Activated naive CD4-positive, alpha-beta T cell treated with anti-CD3 and anti-CD28 coated beads, Interleukin-2, amount 50 U/mL, for 24 hours (primary cell): ENCODE results near the gene ROMO1.
A peak's percentile ranks its signal among the peaks of the same experiment; 100 is the strongest.

Experiments used
- H3K27ac Mint-ChIP-seq: one replicate; pipeline ENCODE4 v1.8.0; 2021; ENCODE audit warnings: mild to moderate bottlenecking, mixed read lengths
- H3K27me3 Mint-ChIP-seq: one replicate; pipeline ENCODE4 v1.8.0; 2021; ENCODE audit warnings: mixed read lengths
- H3K36me3 Mint-ChIP-seq: one replicate; pipeline ENCODE4 v1.8.0; 2021; ENCODE audit warnings: mixed read lengths
- H3K4me1 Mint-ChIP-seq: one replicate; pipeline ENCODE4 v1.8.0; 2021; ENCODE audit warnings: mixed read lengths
- H3K4me3 Mint-ChIP-seq: one replicate; pipeline ENCODE4 v1.8.0; 2021; ENCODE audit warnings: mild to moderate bottlenecking, mixed read lengths
- H3K9me3 Mint-ChIP-seq: one replicate; pipeline ENCODE4 v1.8.0; 2021; ENCODE audit warnings: mixed read lengths

ROMO1 gene

DNA sequence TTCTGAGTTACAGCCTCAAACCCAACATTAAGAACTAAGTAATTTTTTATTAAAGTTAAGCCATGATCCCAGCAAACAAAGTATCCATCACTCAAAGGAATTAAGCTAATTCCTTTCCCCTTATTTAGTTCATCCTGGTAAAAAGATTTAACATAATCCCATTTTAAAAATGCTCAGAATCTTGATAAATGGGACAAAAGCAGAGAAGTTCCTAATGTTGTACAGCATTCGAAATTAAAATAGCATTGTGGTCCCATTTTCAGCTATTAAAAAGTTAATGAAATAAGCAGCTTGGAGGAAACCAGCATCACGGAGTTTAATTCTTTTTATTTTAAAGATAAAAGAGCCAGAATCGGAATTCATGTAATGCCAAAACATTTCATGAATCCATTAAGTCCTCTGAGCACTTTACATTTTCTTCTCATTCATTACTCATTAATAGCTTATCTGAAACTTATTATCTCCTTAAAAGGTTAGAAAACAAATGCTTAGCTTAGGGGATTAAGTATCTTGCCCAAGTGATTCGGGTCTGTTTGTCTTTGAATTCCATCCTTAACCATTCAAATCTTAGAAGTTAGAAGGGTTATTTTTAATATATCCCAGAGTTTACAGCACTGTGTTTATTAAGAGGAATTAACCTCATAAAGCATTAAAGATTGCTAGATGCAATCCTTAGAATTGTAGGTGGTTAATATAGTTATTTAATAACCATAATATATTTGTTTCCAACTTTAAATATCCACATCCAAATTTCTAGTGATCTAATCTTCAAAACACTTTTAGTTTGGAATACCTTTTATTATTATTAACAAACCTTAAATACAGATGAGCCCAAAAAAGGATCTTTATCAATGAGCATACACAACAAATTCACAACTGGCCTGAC lies 31.6 kb downstream of the ROMO1 start:
- H3K4me3 Mint-ChIP-seq, result peak overlapping the region; percentile 58
- H3K9me3 Mint-ChIP-seq, result no peaks in the 10 kb centered on the region
- H3K36me3 Mint-ChIP-seq, result peaks cover 17% of the 10 kb centered on the region
- no peaks in the 10 kb centered on the region for H3K27me3 Mint-ChIP-seq
- peaks cover 59% of the 10 kb centered on the region for H3K4me1 Mint-ChIP-seq
- H3K27ac Mint-ChIP-seq, result no peak overlapping the region

DNA sequence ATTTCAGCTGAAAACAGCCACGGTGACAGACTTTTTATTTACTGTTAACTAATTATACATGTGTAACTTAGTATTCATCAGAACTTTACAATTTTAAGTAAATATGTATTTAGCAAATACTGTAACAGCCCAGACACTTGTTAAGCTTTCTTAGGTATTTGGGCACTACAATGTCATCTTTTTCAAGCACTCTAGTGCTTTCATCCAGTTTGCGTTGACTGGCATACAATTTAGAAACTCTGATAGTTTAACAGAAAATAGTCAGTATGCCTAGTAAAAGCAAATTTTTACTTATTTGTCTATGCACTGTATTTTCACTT lies 32.2 kb downstream of the ROMO1 start:
- no peaks in the 10 kb centered on the region for H3K27me3 Mint-ChIP-seq
- H3K27ac Mint-ChIP-seq, result no peak overlapping the region
- H3K4me1 Mint-ChIP-seq, result peaks cover 65% of the 10 kb centered on the region
- H3K36me3 Mint-ChIP-seq, result peaks cover 20% of the 10 kb centered on the region
- no peaks in the 10 kb centered on the region for H3K9me3 Mint-ChIP-seq
- peak overlapping the region; percentile 58 for H3K4me3 Mint-ChIP-seq

DNA sequence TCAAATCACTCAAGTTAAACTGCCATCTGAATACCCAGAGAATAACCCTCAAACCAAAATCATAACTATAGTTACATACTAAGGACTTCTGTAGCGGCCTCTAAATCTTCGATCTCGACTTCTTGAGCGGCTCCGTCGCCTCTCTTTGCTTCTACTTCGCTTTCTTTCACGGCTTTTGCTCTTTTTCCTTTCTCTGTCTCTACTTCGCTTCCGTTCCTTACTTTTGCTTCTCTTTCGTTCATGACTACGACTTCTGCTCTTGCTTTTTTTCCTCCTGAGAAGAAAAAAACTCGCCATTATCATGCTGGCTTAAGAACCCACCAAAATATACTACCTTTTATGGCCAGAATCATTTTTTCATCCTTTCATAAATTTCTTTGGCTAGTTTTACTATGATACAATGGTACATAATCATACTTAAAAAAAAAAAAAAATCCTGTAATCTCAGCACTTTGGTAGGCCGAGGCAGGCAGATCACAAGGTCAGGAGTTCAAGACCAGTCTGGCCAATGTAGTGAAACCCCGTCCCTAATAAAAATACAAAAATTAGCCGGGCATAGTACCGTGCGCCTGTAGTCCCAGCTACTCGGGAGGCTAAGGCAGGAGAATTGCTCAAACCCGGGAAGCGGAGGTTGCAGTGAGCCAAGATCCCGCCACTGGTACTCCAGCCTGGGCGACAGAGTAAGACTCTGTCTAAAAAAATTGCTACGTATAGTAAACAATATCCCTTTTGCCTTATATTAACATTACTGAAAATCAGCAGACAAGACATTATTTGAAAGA lies 32.8 kb downstream of the ROMO1 start:
- no peak overlapping the region for H3K27ac Mint-ChIP-seq
- H3K4me3 Mint-ChIP-seq, result peak overlapping the region; percentile 58
- no peaks in the 10 kb centered on the region for H3K27me3 Mint-ChIP-seq
- peaks cover 18% of the 10 kb centered on the region for H3K36me3 Mint-ChIP-seq
- H3K4me1 Mint-ChIP-seq, result peaks cover 66% of the 10 kb centered on the region
- no peaks in the 10 kb centered on the region for H3K9me3 Mint-ChIP-seq

DNA sequence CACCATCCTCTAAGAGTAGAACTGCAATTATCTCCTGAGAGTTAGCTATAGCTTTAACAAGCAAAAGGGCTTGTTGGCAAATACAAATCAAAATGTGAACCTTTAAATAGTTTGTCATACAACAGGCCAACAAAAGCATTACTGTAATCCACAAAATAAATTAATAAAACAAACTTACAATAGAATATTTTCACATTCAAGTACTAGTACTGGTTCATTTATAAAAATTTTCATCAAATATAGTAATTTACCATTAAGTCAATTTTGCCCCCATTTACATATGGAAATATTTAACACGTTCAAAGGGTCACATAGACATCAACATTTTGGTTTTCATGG lies 33.4 kb downstream of the ROMO1 start:
- no peaks in the 10 kb centered on the region for H3K27me3 Mint-ChIP-seq
- peak overlapping the region; percentile 12 for H3K27ac Mint-ChIP-seq
- H3K4me1 Mint-ChIP-seq, result peaks cover 66% of the 10 kb centered on the region
- no peaks in the 10 kb centered on the region for H3K9me3 Mint-ChIP-seq
- peaks cover 18% of the 10 kb centered on the region for H3K36me3 Mint-ChIP-seq
- peak overlapping the region; percentile 75 for H3K4me3 Mint-ChIP-seq

DNA sequence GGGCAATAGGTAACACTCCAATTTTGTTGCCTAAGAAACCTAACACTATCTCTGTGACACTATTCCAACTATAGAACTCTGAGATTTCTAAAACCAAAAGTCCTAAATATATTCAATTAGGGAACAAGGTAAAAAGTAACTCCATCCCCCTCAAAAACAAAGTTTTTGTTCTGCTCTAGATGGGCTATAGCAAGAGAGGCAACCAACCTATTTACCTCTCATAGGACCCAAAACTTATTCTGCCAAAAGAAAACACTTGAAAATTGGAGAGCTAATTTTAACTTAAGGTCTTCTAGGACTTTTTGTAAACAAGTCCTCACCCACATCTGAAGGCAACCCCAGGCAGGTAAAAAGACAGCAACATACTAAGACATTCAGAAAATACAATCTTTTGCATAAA lies 35.2 kb downstream of the ROMO1 start:
- Mint-ChIP-seq H3K27me3 (no peaks in the 10 kb centered on the region), H3K4me1 (peaks cover 74% of the 10 kb centered on the region)

DNA sequence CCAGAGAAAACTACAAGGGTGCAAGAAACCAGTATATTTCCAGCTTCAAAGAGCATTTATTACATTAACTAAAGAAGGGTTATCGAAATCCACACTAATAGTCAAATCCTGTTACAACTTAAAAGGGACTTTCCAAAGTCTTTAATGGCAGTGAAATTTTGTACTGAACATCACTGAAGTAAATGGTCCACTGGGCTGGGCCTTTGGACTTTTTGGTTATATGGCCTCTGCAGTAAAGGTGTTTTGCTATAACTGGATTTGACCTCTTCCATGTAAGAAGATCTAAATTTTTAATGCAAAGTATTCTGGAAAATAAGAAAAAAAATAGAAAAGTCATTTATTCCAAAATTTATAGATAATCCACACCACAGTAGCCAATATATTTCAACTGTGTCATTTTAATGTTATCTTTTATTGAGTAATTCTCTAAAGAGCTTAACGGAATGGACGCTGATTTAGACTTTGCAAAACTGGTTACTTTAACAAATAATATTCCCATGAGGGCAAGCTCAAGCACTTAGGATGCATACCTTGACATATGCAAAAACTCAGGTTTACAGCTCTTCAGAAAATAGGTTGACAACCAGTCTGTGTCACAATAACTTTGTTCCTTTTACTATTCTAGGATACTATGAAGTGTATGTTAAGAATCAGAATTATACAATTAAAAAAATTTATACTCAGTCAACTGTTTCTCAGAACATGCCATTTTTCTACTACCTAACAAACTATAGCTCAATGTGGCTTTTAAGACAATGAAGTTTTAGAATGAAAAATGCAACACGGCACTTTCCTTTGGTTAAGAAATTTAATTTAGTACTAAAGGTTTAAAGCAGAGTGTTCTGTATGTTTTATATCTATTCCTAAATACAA lies 35.8 kb downstream of the ROMO1 start:
- Mint-ChIP-seq H3K27me3 (no peaks in the 10 kb centered on the region), H3K27ac (peak overlapping the region; percentile 74), H3K4me1 (peaks cover 73% of the 10 kb centered on the region), H3K9me3 (no peaks in the 10 kb centered on the region), H3K4me3 (peak overlapping the region; percentile 79), H3K36me3 (peaks cover 33% of the 10 kb centered on the region)

More for the DNA sequence above, 35.2 kb downstream of the ROMO1 start:
- H3K36me3 Mint-ChIP-seq, result peaks cover 27% of the 10 kb centered on the region
- no peaks in the 10 kb centered on the region for H3K9me3 Mint-ChIP-seq
- peak overlapping the region; percentile 74 for H3K27ac Mint-ChIP-seq
- peak overlapping the region; percentile 75 for H3K4me3 Mint-ChIP-seq

DNA sequence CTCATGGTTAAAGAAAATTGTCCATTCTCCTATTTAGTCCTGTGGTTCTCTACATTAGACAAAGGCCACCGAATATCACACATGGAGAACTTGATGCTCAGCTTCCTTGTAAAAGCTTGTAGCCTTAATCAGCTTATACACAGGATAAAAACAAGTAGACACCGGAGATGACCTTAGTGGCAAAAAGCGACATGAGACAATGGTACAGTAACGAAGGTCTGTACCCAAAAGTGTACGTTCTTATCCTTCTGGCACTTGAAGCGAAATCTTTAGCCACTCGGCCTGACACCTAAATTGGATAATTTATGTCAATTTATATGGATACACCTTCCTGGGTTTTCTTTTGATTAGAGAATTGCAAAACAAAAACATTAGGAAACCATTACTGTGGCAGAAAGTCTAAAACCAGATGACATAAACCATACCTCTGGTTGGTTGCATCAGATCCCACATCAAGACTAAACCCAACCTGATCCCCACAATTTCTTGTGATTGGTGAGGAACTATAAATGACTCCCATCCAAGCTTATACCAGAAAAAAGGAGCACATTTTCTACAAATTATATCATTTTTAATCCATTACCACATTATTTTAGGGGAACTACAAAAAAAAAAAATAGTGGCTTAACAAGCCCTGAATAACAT lies 36.7 kb downstream of the ROMO1 start:
- Mint-ChIP-seq H3K4me3 (peak overlapping the region; percentile 79), H3K36me3 (peaks cover 41% of the 10 kb centered on the region), H3K27me3 (no peaks in the 10 kb centered on the region), H3K27ac (peak overlapping the region; percentile 87), H3K9me3 (no peaks in the 10 kb centered on the region), H3K4me1 (peaks cover 70% of the 10 kb centered on the region)

DNA sequence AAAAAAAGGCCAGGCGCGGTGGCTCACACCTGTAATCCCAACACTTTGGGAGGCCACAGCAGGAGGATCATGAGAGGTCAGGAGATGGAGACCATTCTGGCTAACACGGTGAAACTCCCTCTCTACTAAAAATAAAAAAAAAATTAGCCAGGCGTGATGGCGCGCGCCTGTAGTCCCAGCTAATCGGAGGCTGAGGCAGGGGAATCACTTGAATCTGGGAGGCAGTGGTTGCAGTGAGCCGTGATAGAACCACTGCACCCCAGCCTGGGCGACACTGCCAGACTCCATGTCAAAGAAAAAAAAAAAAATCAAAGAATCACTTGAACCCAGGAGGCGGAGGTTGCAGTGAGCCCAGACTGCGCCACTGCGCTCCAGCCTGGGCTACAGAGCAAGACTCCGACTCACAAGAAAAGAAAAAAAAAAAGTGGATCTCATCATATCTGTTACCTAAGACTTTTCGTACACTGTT lies 38.7 kb downstream of the ROMO1 start:
- Mint-ChIP-seq H3K4me1 (peaks cover 56% of the 10 kb centered on the region), H3K36me3 (peaks cover 40% of the 10 kb centered on the region), H3K4me3 (peak overlapping the region; percentile 91)

DNA sequence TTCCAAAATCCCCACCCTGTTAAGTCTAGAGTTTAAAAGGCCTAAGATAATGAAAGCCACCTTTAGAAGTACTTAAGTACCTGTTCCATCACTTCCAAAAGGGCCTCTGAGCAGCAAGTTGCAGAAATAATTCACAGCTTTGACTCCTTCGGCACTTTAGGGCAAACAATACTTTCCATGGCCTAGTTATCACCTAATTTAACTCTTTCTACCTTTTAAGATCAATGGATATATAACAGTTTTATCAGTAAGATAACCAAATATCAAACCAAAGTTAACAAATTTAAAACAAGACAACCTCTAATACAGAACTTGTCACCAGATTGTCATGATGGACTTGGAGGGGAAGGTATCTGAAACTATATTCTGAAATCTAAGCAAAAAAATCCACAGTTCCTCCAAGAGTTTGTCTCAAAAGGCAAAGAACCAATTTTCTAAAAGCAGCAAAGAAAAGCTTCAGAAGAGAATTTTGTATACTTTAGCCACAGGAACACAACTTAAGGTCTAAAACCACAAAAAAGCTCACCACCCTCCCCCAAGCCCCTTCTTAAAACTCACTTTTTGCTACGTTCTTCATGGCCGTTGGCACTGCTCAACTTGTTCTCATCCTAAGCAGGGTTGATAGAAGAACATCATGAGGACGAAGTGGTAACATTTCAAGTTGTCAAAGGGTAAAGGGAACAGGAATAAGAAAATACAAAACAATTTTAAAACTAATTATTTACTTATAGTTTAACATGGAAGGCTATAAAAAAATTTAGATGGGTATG lies 39.4 kb downstream of the ROMO1 start:
- H3K27me3 Mint-ChIP-seq, result no peaks in the 10 kb centered on the region
- H3K4me3 Mint-ChIP-seq, result peak overlapping the region; percentile 91
- peak overlapping the region; percentile 94 for H3K27ac Mint-ChIP-seq
- H3K36me3 Mint-ChIP-seq, result peaks cover 39% of the 10 kb centered on the region
- H3K9me3 Mint-ChIP-seq, result no peaks in the 10 kb centered on the region
- H3K4me1 Mint-ChIP-seq, result peaks cover 56% of the 10 kb centered on the region

More for the DNA sequence above, 38.7 kb downstream of the ROMO1 start:
- no peaks in the 10 kb centered on the region for H3K9me3 Mint-ChIP-seq
- H3K27ac Mint-ChIP-seq, result peak overlapping the region; percentile 94
- H3K27me3 Mint-ChIP-seq, result no peaks in the 10 kb centered on the region

DNA sequence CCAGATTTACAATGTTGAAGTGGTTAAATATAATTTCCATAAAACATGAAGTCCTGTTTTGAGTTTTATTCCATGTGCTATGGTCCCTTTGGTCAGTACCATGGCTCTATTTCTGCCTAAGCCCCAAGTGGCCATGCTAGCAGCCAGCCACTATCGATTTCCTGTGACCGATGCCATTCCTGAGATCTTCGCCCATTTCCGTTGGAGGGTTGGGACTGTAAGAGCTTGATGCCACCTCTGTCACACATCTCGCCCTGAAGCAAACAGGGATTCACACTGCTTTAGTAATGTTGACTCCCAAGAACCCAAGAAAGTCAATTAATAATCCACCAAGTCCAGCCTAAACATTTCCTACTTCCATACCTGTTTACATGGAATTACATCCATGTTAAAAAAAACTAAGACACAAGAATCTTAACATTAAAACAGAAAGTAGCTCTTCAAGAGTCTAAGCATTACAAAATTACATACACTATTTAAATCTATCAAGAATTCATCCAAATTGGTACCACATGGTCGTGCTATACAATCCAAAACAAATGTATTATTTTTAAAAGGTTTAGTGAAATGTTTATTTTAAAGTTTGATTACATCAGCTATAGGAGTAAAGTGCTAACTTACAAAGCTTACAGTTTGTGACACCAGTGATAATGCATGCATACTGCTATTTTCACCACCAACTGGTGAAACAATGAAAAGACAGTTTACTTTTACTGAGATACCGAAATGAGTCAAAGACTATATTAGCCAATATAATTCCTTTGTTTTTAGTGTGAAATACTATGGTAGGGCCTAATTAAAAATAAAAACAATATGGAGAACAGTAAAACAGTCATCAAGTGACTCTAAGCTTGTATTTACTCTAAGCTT lies 40.3 kb downstream of the ROMO1 start:
- no peaks in the 10 kb centered on the region for H3K27me3 Mint-ChIP-seq
- H3K4me1 Mint-ChIP-seq, result peaks cover 56% of the 10 kb centered on the region
- H3K36me3 Mint-ChIP-seq, result peaks cover 32% of the 10 kb centered on the region
- H3K9me3 Mint-ChIP-seq, result no peaks in the 10 kb centered on the region
- peak overlapping the region; percentile 93 for H3K27ac Mint-ChIP-seq
- peak overlapping the region; percentile 100 for H3K4me3 Mint-ChIP-seq

DNA sequence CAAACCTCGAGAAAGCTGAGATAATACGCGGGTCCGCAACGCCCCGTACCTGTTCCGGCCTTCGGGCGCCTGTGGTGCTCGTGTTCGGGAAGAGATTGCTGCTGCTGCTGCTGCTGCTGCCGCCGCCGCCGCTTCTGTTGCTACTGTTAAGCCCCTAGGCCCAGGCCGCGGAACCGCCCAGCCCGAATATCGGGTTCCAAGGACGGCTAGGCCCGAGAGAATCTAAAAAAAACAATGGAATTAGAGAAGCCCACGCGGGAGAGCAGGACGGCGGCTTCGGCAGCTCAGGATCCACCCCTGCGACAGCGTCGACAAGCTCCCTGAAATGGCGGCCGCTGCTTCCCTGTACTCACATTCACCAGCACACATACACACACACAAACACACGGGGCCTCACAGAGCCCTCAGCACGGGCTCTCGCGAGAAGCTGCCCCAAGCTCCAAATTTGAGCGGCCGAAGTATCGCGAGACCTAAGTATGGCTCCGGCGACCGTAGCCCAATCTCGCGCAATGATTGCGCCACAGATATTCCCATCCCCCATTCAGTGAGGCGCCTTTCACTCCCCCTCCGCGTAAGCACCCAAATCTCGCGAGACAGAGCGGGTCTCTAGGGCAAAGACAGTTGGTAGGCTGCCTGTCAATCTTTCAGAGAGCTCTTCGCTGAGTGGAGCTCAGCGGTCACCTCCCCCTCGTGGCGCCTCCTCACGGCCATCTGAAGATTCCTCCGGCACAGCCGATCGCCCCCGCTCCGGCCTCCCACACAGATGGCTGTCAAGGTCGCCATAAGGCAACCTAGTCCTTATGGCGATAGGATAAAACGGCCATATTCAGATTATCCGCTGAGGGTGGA lies 42.9 kb downstream of the ROMO1 start, which contains the start of gene RBM39:
Gene RBM39 (minus strand): TSS at position 369 of the 849 bp plus-strand sequence. CDS start 1,386 bp downstream, outside the sequence.
- Mint-ChIP-seq H3K4me3 (peak within 1 kb of the TSS; percentile 100), H3K36me3 (peaks cover 27% of the 10 kb centered on the region), H3K9me3 (no peaks in the 10 kb centered on the region), H3K27me3 (no peaks in the 10 kb centered on the region), H3K27ac (peak within 1 kb of the TSS; percentile 100), H3K4me1 (peaks cover 42% of the 10 kb centered on the region)

DNA sequence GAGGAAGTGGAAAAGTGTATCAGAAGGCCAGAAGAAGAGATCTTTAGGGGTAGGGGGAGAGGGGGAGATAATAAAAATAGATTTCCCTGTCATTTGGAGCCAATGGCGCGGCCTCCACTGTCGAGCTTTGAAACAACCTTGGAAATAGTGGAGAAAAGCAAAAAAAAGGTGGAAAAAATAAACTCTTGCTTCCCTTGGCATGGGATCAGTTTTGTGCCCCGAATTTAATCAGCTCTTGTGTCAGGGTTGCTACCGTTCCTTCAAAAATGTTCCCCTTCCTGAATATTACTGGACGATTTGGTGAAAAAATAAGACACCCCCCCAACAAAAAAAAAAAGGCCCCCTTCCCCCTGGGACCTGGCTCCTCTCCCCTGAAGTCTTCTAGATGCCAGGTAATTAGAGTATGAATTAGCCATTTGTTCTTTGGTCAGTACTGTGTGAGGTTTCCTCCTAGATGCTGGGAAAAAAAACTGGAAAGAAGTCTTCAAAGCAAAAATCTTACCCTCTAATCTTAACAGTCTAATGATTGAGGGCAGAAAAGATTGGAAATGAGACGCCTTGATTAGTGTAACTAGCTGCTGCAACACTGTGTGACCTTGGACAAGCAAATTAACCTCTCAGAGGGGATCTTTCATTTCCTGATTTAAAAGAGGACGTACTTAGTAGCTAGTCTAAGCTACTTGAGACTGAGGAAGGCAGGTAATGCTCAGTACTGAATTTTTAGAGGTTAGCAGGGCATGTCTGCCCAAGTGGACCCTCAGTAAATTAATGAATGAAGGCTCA lies 43.7 kb downstream of the ROMO1 start:
- Mint-ChIP-seq H3K36me3 (peaks cover 27% of the 10 kb centered on the region), H3K27me3 (no peaks in the 10 kb centered on the region), H3K27ac (peak overlapping the region; percentile 100), H3K9me3 (no peaks in the 10 kb centered on the region), H3K4me1 (peaks cover 41% of the 10 kb centered on the region), H3K4me3 (peak overlapping the region; percentile 100)
